Forelimb muscle (tissue), 1 donor: ENCODE data around the gene NDUFAF4. TPM values are rescaled to one million over a fixed set of nuclear protein-coding genes. Genes with fewer than 3 reads are reported as not detected.

Experiments
- DNase-seq: peaks from one replicate; pipeline ENCODE4 v3.0.0-alpha.2; 2013; ENCODE audit warnings: low read depth
- polyA plus RNA-seq: library from polyadenylated mRNA; unstranded; fragments of 120-200 nt; gene quantifications from one replicate; pipeline ENCODE4 v1.2.1, GENCODE V29; 2013; ENCODE audit not compliant: insufficient read length

NDUFAF4 gene
- 32.7 TPM for polyA plus RNA-seq

DNA sequence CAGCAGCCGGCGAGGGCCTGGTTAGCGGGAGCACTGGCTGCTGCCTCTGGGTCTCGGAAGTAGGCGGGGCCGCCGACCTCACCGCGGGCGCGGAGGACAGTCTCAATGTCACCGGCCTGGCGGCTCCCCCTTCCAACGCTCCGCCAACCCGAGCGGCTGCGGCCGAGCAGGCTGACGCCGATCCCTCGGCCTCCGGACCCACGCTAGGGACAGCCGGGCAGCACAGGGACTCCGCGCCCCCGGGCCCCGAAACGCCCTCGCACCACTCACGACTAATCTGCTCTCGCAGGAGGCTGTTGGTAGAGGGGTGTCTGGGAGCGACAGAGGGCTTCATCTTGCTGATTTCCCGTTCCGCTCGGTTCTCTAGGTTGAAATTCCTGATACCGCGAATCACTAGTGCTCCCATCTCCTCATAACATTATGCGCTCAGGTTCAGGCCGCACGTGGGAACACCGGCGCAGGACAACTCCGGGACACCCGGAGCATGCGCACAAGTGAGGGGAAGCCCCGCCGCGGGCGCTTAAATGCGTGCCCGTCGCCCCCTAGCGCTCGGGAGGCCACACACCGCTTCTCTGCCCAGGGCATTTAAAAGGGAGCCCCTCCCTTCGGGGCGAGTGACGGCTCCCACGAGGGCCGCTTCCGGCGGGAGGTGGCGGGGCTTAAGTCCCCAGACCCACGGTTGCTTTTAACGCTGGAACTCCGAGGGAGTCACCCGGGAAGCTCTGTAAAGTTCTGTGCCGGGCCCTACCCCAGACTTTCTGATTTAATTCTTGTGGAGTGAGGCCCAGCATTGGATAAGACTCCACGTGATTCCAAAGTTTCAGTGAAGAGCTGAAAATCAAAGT, at the start of gene NDUFAF4:
Gene NDUFAF4 (minus strand): TSS at position 496 of the 845 bp plus-strand sequence. CDS start 90 bp downstream, at position 406.
- peak; percentile 78 for DNase-seq

DNA sequence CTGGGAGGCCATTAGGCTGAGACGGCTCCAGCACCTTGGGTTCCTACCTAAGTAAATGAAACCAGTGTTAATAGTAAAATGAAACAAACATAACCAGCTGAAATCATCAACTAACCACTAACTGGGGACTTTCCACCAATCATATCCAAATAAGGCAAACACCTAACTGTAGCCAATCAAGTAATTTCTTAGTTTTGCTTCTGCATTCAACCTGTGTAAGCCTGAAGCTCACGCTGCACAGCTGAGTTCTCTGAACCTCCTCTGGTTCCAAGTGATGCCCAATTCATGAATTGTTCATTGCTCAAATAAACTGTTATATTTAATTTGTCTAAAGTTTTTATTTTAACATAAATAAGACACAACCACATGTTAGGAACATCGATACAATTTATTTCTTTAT, 49.4 kb upstream of the NDUFAF4 start:
- DNase-seq, result no peak

DNA sequence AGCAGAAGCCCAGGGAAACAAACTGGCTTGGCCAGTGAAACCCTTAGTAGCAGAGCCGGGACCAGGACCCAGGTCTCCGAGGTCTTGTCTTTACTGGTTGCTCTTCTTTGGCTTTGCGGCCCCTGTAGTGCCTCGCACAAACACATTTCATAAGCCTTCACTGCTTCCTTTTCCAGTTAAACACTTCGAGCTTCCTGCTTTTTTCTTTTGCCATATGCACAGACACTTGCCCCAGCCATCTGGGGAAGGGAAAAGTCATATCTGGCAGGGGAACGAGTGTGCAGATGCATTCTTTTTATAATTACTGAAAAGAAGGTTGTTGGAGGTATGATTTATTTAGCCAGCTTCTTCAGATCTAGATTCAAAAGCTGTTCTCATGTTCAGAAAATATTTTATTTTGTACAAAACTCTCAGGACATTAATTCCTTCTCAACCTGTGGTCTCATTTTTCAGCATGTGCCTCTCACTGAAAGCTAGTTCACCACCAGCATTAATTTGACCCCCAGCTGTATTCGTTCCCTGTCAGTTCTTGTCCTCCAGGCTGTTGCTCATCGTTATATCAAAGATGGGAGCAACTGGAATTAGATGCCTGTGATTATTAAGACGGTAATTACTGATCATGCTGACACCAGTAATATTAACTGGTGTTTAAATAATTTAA, 46.0 kb upstream of the NDUFAF4 start:
- no peak for DNase-seq

DNA sequence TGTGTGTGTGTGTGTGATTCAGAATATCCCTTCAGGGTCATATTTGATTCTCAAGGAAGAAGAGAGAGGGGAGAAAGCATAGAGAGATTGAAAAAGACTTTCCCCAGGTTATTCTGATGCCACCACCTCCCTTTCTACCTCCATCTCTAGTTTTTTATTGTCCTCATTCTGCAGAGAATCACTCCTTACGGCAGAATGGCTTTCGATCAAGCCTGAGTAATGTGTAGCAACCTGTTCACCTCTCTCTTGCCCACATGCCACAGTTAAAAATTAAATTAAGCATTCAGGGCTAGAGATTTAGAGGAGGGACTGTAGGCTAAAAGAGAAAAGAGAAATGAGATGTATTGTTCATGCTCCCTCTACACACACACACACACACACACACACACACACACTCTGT, 45.0 kb upstream of the NDUFAF4 start:
- DNase-seq, result no peak

DNA sequence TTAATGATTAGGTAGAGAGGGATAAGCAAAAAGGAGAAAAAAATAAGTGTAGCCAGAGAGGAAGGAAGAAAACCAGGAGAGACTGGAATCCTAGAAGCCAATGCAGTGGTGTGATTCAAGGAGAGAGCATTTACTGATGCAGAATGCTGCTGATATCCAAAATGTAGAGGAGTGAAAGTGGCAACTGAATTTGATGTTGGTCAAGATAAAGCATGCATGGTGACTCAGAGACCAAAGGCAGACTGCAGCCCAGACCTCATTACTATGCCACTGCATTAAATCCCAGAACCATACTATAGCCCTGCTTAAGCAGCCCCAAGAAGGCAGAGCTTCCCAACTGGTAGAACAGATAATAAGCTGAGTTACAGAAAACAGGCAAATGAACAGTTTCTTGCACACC, 42.6 kb upstream of the NDUFAF4 start:
- no peak for DNase-seq

DNA sequence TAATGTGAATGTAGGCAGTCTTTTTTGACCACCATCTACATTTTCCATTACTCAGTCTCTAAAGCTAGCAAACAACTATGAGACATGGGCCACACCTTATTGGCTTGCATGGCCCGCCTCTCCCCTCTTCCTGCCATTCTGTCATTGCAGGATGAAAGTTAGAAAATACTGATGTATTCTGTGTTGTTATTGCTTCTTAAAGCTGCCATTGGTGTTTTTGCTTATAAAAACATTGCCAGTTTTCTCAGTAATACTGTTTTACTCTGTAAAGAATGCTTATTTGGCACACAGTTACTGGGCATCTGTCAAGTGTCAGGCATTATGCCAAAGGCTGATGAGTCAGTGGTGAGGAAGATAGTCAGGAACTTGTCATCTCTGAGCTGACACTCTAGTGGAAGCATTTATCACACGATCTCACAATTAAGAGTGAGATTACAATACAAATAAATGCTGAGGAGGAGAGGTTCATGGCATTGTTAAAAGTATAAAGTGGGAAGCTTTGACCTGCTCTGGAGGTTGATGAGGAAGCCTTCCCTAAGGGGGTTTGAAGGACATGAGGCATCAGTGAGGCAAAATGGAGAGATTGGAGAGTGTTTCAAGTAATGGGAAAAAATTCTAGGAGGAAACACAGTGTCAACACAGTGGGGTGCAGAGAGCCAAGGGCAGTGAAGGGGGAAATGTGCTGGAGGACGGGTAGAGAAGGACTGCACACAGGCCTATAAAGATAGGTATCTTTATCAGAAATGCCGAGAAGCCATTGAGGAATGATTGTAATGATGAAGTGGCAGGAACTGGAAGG, 41.5 kb upstream of the NDUFAF4 start:
- no peak for DNase-seq

DNA sequence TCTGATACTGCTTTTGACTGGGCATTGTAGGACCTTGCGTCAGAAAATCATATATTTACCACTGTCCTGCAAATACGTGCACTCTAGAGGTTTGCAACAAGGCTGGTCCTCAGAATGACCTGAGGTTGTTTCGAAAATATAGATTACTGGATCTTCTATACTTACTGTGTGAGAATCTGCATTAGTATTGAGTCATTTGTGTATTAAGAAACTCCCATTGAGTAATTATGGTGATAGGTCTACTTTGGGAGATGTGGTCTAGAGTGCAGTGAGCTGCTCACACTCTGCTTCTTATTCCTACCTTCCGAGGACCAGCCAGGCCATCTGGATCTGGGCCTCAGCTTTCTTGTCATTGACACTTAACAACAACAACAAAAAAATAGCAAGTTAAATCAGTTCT, 36.4 kb upstream of the NDUFAF4 start:
- DNase-seq, result no peak

DNA sequence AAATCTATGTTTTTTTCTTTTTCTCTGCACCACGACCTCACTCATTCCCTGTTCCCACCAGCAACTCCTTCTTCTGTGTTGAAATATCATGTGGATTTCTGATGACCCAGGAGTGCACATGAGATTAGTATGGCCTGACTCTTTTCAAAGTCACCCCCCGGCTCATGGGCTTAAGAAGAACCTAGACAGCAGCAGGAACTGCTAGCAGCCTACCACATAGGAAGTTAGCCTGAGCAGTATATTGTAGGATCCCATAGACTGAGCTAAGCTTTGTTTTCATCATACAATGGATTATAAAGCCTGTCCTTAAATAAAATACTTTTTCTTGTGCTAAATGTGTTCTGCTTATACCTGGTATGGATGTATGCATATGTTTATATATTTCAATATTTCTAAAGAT, 33.5 kb upstream of the NDUFAF4 start:
- no peak for DNase-seq

DNA sequence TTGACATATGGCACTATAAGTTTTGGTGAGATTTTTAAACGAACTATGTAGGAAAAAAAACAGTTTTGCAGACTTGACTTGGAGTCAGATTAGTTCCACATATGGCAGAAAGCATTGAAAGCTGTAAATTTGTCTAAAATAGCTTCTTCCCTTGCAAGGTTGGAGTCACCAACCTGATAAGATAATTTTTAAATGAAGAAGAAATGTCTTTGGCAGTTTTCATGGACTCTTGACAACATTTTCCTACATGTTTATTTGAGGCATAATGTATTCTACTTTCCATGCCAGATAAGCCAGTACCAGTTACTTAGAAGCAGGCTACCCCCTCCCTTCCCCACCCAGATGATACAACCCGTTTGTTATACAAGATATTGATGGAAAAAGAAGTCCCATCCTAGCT, 32.0 kb upstream of the NDUFAF4 start:
- DNase-seq, result no peak

DNA sequence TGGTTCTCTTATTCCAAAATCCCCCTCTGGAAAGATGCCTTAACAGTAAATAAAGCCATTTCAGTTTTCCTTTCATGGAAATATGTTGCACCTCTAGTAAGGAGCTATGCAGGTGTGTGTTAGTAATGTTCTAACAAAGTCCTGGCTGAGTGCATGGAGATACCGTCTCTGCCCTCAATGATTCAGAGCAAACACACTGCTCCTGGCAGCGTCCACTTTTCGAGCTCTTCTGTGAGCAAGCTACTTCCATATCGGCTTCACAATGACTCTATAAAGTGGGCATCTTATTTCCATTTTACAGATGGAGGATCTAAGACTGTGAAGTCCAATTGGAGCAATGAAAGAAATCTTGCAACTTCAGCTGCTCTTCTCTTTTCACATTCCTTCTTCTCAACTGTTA, 30.0 kb upstream of the NDUFAF4 start:
- no peak for DNase-seq

DNA sequence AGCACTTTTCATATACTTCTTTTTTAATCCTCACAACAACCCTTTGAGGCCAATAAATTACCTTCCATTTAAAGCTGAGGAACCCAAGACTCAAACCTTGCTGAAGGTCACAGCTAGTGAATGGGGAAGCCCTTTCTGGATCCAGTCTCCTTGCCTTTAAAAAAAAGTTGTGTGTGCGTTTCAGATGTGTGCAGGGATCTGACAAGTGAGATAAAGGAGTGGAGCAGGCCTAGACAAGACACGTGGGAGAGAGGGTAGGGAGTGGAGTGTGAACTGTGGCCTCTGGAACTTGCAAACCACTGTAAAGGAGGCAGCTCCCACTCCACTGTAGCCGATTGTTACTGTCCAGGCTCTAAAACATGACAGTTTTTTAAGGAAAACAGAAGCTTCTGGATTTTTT, 28.7 kb upstream of the NDUFAF4 start:
- no peak for DNase-seq

DNA sequence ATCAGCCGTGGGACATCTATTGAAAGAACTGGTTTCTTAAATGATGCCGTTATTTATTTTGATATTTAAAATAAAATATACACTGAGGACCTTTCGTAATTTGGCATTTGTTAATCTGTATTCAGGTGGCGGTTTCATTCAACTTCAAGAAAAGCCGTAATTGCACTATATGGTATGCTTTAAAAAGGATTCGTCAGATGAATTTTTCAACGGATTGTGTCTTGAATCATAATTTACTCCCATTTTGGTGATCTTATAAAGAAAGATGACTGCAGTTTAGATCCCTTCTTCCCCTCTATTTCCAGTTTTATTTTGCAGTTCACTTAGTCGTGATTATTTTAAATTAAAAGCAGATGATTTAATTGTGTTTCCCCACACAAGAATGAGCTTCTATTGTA, 27.6 kb upstream of the NDUFAF4 start:
- DNase-seq, result no peak

DNA sequence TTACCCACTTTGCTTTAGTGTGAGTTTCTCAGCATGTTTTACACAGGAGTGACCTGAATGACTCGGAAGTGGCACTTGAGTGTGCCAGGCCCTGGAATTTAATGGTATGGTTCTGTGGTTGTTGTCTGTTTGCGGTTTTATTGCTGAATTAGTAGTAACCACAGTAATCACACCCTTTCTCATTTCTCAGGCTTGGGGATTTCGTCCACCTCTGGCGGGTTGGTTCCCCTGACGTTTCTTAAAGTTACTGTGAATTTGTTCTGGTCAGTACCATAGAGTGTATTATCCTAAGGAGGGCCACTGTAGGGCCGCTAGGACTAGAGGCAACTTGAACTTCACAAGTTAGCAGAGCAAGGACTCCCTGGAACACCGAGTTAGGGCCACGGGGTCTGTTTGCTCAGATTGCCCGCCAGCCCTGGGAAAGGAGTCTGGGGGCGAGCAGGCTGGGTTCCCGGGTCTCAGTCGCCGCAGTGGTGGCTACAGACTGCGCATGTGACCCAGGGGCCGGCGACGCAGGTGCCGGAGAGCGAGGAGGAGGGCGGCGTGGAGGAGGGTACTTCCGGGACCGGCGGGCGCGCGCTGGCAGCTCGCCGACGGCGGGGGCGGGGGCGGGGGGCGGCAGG, 26.3 kb upstream of the NDUFAF4 start:
- DNase-seq, result no peak

DNA sequence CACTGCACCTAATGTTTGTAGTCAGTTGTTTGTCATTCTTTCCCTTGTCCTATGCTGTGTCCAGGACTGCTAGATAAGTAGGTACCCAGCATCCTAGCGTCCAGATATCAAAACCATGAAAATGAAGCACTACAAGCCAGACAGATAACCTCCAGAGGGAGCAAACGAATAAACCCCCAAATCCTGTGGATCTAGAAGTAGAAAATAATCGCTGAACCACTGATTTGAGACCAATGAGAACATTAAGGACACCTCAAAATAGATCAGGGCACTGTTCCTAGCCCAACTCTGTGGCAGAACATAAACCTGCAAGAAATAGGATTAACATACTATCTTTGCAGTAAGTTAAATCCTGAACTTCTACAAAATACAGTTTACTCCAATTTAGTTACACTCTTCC, 25.7 kb upstream of the NDUFAF4 start:
- DNase-seq, result no peak

DNA sequence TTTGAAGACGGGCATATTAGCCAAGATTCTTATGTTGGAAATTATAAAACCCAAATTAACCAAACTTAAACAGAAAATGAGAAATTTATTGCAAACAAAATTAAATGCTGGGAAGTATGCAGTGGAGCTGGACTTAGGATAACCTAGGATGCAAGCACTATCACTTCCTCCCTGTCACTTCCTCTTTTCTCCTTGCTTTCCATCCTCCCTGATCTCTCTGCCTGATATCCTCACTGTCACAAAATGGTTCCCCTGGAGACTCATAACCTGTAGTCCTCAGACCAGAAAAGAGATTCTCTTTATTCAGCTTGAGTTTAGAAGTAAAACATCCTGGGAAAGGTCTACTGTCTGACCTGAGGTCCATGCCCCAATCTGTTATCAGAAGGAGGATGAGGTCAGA, 19.4 kb upstream of the NDUFAF4 start:
- no peak for DNase-seq

DNA sequence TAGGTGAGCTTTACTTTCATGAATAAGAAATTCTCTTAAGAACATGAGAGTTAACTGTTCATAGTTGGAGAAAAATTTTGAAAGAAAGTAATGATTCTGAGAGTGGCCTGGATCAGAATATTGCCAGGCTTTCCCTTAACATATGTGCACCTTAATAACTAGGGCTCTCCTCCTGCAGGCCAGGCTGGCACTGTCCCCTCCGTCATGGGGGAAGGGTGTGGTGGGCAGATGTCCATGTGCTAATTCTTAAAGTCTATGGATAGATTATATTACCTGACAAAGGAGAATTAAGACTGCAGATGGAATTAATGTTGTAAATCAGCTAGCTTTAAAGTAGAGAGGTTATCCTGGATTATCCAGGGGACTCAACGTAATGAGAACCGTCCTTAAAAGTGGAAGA, 15.9 kb upstream of the NDUFAF4 start:
- DNase-seq, result no peak

DNA sequence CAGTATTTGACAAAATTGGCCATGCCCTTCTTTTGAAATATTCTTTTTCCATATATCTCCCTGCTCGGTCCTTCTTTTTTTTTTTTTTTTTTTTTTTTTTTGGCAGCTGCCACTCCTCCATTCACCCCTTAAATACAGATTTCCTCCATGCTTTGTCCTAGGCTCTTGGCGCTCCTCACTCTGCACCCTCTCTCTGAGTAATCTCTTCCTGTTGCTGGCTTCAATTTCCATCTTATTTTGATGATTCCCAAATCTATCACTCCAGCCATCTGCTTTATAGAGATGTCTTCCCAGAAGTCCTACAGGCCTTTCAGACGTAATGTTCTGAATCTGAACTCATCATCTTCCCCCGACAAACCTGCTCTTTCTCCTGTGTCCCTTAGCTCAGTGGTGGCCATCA, 14.1 kb upstream of the NDUFAF4 start:
- no peak for DNase-seq

DNA sequence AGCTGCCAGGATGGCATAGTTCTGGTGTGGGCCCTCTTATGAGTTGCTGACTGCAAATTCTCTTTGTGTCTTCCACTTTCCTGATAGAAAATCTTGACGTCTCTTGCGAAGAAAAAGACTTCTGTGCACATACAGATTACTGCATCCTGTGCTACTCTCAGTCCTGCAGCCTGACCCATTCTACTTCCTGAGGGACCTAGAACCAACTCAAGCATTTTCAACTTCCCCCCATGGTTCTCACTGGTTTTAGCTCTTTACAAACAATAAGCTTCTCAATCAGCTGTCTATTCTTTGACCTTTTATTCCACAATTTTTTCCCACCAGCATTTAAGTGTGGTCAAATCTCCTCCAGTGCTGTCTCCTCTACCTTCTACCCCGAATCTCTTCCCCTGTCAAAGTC, 13.5 kb upstream of the NDUFAF4 start:
- DNase-seq, result no peak

DNA sequence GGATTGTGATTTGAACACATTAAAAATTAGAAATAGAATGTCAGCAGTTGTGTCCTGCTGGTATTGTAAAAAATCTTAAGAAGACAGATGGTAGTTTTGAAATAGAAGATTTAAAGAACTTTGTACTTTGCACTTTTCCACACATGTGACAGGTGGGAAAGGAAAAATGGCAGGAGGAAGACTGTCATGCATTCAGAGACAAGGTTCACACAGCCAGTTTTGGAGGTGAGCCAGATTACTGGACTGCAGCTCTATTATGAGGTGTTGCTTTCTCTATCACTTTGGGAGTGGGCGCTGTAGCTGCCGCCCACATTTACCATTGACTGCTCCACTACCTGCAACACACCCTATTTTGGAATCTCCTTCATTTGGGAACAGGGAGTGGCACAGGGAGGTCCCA, 12.1 kb upstream of the NDUFAF4 start:
- no peak for DNase-seq

DNA sequence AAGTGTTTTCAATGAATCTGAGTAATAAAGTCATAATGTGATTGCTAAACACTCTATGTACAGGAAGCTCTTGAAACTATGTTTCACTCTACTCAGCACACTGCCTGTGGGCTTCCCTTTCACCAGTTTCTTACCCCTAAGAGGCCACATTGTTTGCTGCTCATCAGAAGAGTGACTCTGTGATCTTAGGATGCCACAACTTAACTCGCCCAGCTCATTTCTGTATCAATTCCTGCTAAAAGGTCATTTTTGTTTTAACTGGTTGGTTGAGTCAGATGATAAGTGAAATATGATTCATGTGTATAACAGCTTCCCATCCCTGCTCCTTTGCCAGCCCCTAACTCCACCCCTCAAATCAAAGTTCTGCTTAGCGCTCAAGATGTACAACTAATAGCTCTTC, 9.8 kb upstream of the NDUFAF4 start:
- no peak for DNase-seq

DNA sequence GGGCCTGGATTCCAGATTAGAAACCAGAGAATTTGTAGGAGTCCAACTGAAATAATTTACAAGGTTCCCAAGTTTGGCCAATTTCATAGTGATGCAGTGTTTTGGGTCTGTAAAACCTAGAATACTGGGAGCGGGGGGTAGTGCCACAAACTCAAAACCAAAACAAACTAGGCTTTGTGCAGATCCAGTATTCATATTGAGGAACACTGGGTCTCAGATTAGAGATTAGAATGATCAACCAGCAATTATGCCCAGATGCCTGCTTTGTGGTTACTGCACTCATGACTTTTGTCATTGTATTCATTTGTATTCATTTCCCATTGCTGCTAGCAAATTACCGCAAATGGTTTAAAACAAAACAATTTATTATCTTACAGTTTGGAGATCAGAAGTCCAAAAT, 3.2 kb upstream of the NDUFAF4 start:
- no peak for DNase-seq

DNA sequence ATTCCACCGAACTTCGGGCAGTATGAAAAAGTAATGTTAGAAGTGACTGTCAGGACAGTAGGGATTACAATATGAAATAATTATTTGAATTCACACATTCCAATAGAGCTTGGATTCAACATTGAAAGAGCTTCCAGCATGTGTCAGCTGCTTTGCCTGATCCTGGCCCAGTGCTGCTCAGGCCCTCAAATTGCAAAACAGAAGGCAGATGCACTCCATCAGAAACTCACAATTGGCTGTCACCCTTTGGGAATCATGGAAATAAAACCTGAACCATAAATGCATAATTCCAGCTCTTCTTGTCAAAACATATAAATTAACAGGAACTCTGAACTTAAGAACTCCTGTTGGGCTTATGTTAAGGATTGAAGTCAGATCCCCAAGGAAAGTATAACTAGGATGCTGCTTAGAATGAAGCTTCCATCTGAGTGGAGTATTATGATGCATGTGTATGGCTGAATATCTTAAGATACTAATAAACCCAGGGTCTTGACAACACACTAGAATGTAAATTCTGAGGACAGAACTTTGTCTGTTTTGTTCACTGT, 1.8 kb upstream of the NDUFAF4 start:
- DNase-seq, result no peak
